Measurements from ENCODE around the gene MBP.

- TF ChIP-seq POLR2A (IDR thresholded peaks at IDR 0.05) (no peak), CTCF (IDR thresholded peaks at IDR 0.05) (no peak)
Observed at GRCh38 chr18:77055429-77056300, 76.9 kb downstream of the MBP start.
